22Rv1 (cell line): ENCODE data around the gene NXPH3.

Experiments
- ZFX ChIP-seq: fragments of 450-650 bp; IDR thresholded peaks from 2 replicates; pipeline ENCODE4 v1.6.1; 2017; ENCODE audit warnings: antibody characterized with exemption, borderline replicate concordance
- TF ChIP-seq, protein P1 (sequence below): fragments of 450-650 bp; IDR thresholded peaks from 2 replicates; pipeline ENCODE4 v1.5.1; 2017; ENCODE audit warnings: mild to moderate bottlenecking

DNA sequence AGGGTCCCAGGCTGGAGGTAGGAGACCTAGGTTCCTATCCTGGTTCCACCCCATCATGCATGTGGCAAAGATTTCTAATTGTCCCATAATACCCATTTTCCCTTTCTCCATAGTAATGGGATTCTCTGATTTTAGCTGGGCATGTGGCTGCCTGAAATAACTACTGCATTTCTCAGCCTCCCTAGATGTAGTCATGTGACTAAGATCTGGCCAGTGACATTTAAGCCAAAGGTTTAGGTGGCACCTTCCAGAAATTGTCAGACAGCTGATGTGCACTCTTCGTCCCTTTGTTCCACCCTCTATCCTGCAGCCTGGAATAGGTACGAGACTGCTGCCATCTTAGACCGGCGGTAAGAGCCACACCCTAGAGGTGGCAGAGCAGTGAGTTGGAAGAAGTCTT is 8.2 kb downstream of the NXPH3 start:
- TF ChIP-seq, protein P1, sequence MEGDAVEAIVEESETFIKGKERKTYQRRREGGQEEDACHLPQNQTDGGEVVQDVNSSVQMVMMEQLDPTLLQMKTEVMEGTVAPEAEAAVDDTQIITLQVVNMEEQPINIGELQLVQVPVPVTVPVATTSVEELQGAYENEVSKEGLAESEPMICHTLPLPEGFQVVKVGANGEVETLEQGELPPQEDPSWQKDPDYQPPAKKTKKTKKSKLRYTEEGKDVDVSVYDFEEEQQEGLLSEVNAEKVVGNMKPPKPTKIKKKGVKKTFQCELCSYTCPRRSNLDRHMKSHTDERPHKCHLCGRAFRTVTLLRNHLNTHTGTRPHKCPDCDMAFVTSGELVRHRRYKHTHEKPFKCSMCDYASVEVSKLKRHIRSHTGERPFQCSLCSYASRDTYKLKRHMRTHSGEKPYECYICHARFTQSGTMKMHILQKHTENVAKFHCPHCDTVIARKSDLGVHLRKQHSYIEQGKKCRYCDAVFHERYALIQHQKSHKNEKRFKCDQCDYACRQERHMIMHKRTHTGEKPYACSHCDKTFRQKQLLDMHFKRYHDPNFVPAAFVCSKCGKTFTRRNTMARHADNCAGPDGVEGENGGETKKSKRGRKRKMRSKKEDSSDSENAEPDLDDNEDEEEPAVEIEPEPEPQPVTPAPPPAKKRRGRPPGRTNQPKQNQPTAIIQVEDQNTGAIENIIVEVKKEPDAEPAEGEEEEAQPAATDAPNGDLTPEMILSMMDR = no peak
- TF ChIP-seq ZFX = no peak
